ENCODE data around the gene SPAG17.

SPAG17 gene

DNA sequence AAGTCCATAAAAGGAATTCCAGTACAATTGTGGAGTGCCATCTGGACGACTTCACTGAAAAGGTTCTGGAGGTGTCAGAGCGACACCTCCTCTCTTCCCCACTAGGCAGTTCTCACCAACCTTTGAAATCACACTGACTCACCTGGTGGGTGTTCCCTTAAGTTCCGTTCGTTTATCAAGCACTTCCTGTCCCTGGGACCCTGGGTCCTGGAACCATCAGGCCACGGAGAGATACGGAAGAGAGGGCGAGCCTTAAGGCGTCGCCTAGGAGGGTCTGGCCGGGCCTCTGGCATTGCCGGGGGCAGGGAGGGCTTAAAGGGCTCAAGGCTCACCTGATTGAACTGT is 317 bp downstream of the SPAG17 start:
- in situ Hi-C loops (cut with HindIII; ENCODE audit: low sequenced_read_pairs): no loop called here
- TF ChIP-seq, protein P1, sequence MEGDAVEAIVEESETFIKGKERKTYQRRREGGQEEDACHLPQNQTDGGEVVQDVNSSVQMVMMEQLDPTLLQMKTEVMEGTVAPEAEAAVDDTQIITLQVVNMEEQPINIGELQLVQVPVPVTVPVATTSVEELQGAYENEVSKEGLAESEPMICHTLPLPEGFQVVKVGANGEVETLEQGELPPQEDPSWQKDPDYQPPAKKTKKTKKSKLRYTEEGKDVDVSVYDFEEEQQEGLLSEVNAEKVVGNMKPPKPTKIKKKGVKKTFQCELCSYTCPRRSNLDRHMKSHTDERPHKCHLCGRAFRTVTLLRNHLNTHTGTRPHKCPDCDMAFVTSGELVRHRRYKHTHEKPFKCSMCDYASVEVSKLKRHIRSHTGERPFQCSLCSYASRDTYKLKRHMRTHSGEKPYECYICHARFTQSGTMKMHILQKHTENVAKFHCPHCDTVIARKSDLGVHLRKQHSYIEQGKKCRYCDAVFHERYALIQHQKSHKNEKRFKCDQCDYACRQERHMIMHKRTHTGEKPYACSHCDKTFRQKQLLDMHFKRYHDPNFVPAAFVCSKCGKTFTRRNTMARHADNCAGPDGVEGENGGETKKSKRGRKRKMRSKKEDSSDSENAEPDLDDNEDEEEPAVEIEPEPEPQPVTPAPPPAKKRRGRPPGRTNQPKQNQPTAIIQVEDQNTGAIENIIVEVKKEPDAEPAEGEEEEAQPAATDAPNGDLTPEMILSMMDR (IDR thresholded peaks at IDR 0.05; ENCODE audit: low read depth, low read length, missing control alignments): no peak
- no peak for DNase-seq (ENCODE audit: low read depth)
- H3K4me3 ChIP-seq (ENCODE audit: low read depth, low read length): peak overlapping the region; percentile 47

DNA sequence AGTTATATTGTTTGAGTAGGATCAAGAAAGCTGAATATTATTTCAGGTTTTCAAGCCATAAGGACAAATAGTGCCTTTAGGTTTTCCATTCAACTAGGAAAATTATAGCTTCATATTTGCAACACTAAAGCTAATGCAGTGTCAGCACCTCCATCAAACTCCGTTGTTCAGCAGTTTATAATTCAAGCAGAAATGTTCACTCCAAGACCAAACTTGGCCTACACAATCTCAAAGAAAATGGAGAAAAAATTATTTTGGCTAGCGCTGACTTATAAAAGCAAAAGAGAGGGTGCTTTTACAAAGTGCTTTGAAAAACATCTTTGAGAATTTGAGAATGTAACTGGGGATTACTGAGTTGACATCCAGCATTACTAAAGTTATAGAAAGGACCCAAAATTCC is 1.4 kb downstream of the SPAG17 start:
- TF ChIP-seq, protein P1 (IDR thresholded peaks at IDR 0.05; ENCODE audit: low read depth, low read length, missing control alignments): no peak
- H3K4me3 ChIP-seq (ENCODE audit: low read depth, low read length): no peak overlapping the region
- no peak for DNase-seq (ENCODE audit: low read depth)
- in situ Hi-C loops (cut with HindIII; ENCODE audit: low sequenced_read_pairs): no loop called here

DNA sequence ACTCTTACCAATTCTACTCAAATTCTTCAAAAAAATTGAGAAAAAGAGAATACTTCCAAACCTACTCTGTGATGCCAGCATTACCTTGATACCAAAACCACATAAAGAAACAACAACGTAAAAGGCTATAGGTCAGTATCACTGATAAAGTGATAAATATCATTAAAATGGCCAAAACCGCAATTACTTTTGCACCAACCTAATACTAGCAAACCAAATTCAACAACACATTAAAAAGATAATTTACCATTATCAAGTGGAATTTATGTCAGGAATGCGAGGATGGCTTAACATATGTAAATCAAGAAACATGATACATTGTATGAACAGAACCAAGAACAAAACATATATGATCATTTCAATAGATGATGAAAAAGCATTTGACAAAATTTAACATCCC is 7.0 kb downstream of the SPAG17 start:
- no peak overlapping the region for H3K4me3 ChIP-seq (ENCODE audit: low read depth, low read length)
- TF ChIP-seq, protein P1 (IDR thresholded peaks at IDR 0.05; ENCODE audit: low read depth, low read length, missing control alignments): no peak
- no peak for DNase-seq (ENCODE audit: low read depth)
- in situ Hi-C loops (cut with HindIII; ENCODE audit: low sequenced_read_pairs): no loop called here

DNA sequence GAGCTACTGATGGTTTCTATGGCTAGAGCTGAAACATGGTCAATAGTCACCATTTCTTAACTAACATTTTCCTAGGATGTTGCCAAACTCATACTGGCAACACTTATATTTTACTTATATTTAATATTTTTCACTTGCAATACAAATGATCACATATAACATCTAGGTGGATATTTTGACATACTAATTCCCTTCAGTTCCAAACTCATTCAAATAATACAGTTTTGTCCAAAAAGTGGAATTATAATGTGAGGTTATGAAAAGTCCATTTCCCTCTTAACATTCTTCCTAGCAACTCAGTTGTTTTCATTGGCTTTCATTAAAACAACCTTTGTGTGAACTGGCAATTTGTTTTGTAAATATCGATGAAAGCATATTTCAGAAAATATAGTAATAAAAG is 16.0 kb downstream of the SPAG17 start:
- no peak overlapping the region for H3K4me3 ChIP-seq (ENCODE audit: low read depth, low read length)
- DNase-seq (ENCODE audit: low read depth): no peak
- TF ChIP-seq, protein P1 (IDR thresholded peaks at IDR 0.05; ENCODE audit: low read depth, low read length, missing control alignments): no peak
- in situ Hi-C loops (cut with HindIII; ENCODE audit: low sequenced_read_pairs): loop anchor here (5.0 kb wide), 1 partner anchor 38 kb away; no protein-coding TSS in a partner anchor

DNA sequence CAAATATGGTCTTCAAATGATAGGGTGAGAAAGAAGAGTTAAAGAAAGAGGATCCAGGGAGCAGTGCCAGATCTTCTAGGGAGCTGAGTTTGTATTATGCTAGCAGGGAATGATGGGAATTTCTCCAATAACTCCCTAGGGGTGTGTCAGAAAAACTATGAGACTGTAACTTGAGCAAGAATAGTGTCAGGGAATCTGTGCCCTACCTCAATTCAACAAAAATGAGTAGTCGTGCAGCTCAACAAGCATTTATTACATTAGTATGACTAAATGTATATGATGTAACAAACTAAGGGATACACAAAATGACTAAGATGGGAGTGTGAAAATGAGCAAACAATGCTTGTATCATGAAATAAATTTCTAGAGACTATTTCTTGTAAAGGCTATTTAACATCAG is 24.2 kb downstream of the SPAG17 start:
- DNase-seq (ENCODE audit: low read depth): no peak
- in situ Hi-C loops (cut with HindIII; ENCODE audit: low sequenced_read_pairs): no loop called here
- no peak overlapping the region for H3K4me3 ChIP-seq (ENCODE audit: low read depth, low read length)
- TF ChIP-seq, protein P1 (IDR thresholded peaks at IDR 0.05; ENCODE audit: low read depth, low read length, missing control alignments): no peak

DNA sequence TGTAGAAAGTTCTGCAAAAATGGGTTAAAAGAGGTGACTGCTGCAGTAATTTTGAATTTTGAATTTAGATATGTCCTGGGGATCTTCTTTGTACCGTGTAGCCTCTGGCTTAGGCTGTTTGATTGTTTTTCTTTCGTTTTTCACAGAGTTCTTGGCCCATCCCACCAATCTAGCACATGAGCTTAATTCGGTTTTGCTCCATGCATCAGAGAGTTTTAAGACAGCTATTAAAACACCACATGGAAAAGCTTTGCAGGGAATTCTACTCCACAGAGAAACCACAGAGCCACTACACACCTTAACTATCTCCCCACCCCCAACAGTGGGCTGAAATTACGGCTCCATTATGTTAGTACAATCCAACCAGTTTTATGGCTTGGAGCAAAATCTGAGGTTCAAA is 25.5 kb downstream of the SPAG17 start:
- no peak overlapping the region for H3K4me3 ChIP-seq (ENCODE audit: low read depth, low read length)
- in situ Hi-C loops (cut with HindIII; ENCODE audit: low sequenced_read_pairs): no loop called here
- DNase-seq (ENCODE audit: low read depth): no peak

More for the DNA sequence above, 25.5 kb downstream of the SPAG17 start:
- TF ChIP-seq, protein P1 (IDR thresholded peaks at IDR 0.05; ENCODE audit: low read depth, low read length, missing control alignments): no peak
